ENCODE measurements around the gene MED15. TPM values are rescaled to one million over a fixed set of nuclear protein-coding genes. Genes with fewer than 3 reads are reported as not detected.
"Not testable (repeated sequence)": the region's sequence is repeated elsewhere in the genome, so short reads cannot be mapped to it uniquely, and the experiment has no call there.

Gene MED15
- polyA plus RNA-seq, 5 donors = 38.1 to 62.5 (median 50.7) TPM

GRCh38 chr22:20478059-20478458 is 29.4 kb upstream of the MED15 start:
- not testable (repeated sequence) for DNase-seq

GRCh38 chr22:20479612-20480196 is 27.7 kb upstream of the MED15 start:
- DNase-seq = no peak

GRCh38 chr22:20483143-20483506 is 24.3 kb upstream of the MED15 start:
- not testable (repeated sequence) for DNase-seq

- DNase-seq = no peak
These were observed 23.6 kb upstream of the MED15 start for GRCh38 chr22:20483771-20484170.

- no peak for DNase-seq
These were observed 22.3 kb upstream of the MED15 start for GRCh38 chr22:20484948-20485683.

- DNase-seq = no peak
These were observed 21.2 kb upstream of the MED15 start for GRCh38 chr22:20486229-20486628.

- DNase-seq = no peak
These were observed 19.7 kb upstream of the MED15 start for GRCh38 chr22:20487715-20488114.

GRCh38 chr22:20488946-20489345 is 18.5 kb upstream of the MED15 start:
- DNase-seq = no peak

GRCh38 chr22:20490183-20490940 is 17.0 kb upstream of the MED15 start:
- DNase-seq = no peak

- no peak for DNase-seq
These were observed 16.5 kb upstream of the MED15 start for GRCh38 chr22:20490941-20491307.

GRCh38 chr22:20491346-20491745 is 16.1 kb upstream of the MED15 start:
- no peak for DNase-seq

GRCh38 chr22:20494978-20495860 is 12.2 kb upstream of the MED15 start, which contains the start of gene KLHL22:
Gene KLHL22, minus strand, starts transcription at chr22:20495795. Its CDS starts 6,584 bp downstream, at chr22:20489211.
- peak in 1 of 2 donors; percentile 45 for DNase-seq

- peak; percentile 91 to 92 for DNase-seq
These were observed 11.3 kb upstream of the MED15 start for GRCh38 chr22:20495861-20496681.

GRCh38 chr22:20497426-20497825 is 10.0 kb upstream of the MED15 start:
- DNase-seq = no peak

- DNase-seq = no peak
These were observed 8.5 kb upstream of the MED15 start for GRCh38 chr22:20498913-20499312.

- no peak for DNase-seq
These were observed 7.6 kb upstream of the MED15 start for GRCh38 chr22:20499769-20500168.

GRCh38 chr22:20503816-20504215 is 3.6 kb upstream of the MED15 start:
- DNase-seq = no peak

GRCh38 chr22:20504293-20504922 is 3.0 kb upstream of the MED15 start:
- DNase-seq = not testable (repeated sequence)

GRCh38 chr22:20506543-20507252 is 712 bp upstream of the MED15 start:
- DNase-seq = no peak
